Measurements from ENCODE around the gene LRRC47. TPM values are rescaled to one million over a fixed set of nuclear protein-coding genes. Genes with fewer than 3 reads are reported as not detected.
"Not testable (repeated sequence)": the region's sequence is repeated elsewhere in the genome, so short reads cannot be mapped to it uniquely, and the experiment has no call there.

LRRC47 gene
- total RNA-seq, 1 experiment from 2014 or later: 52.4 TPM

DNA sequence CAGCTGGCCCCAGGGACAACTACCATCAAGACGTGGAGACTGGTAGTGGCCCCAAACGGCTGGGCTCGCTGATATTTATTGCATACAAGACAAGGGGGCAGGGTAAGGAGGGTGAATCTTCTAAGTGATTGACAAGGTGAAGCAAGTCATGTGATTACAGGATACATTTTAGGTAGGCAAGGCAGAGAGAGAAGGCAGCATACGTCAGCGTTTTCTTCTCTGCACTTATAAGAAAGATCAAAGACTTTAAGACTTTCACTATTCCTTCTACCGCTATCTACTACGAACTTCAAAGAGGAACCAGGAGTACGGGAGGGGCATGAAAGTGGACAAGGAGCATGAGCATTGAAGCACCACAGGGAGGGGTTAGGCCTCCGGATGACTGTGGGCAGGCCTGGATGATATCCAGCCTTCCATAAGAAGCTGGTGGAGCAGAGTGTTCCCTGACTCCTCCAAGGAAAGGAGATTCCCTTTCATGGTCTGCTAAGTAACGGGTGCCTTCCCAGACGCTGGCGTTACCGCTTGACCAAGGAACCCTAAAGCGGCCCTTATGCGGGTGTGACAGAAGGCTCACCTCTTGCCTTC, 47.9 kb downstream of the LRRC47 start:
- H3K9me3 ChIP-seq, H3K27me3 ChIP-seq, H3K4me3 ChIP-seq, DNase-seq, H3K36me3 ChIP-seq: not testable (repeated sequence)

GRCh38 chr1:3747903-3748302, 48.4 kb downstream of the LRRC47 start:
- Histone ChIP-seq H3K27me3 (no peaks in the 10 kb centered on the region), H3K4me3 (peak overlapping the region; percentile 70), H3K36me3 (peaks cover under 1% of the 10 kb centered on the region; the same call in 1 of the 2 replicates), H3K9me3 (no peaks in the 10 kb centered on the region)
- no peak for DNase-seq

DNA sequence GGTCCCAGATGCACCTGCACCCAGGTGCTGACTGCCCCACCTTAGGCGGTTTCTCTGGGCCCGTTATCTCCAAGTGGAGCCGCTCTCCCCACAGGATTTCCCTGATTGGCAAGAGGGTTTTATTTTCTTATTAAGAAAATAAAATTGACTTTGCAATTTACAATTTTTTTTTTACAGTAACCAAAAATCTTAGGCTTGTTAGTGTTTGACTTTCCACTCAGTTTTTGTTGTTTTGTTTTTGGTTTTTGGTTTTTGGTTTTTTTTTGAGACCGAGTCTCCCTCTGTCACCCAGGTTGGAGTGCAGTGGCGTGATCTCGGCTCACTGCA, 48.8 kb downstream of the LRRC47 start:
- Histone ChIP-seq H3K27me3 (no peaks in the 10 kb centered on the region), H3K4me3 (peak overlapping the region; percentile 70), H3K9me3 (no peaks in the 10 kb centered on the region), H3K36me3 (peaks cover 5% of the 10 kb centered on the region; the same call in 1 of the 2 replicates)
- DNase-seq: no peak

DNA sequence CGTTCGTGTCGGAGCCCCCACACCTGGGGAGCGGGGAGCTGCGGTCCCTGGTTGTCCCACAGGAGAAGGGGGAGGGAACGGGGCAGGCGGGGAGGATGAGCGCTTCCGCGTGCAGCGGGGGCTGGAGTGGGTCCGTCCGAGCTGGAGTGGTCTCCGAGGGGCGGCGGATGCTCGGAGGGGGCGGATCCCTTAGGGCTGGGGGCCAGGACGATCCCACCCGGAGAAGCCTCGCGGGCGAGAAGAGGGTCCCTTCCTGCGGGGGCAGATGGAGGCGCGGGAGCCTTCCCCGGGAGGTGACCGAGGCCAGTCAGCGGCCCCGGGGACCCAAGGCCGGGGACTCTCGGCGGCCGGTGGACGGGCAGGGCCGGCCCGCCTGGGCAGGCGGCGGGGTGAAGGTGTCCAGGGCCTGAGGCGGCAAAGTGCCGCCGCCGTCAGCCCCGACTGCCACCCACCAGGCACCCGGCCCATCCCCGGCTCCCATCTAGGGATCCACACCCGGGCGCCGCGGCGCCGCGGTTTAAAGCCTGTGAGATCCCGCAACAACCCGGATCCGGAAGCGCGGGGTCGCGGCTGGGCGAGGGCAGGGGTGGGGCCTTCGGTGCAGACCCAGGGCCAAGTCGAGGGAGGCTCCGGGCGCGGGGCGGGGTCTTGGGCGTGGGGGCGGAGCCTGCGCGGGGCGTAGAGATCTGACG, 49.3 kb downstream of the LRRC47 start:
- H3K27me3 ChIP-seq: no peaks in the 10 kb centered on the region
- DNase-seq: peak; percentile 91
- peaks cover 8% of the 10 kb centered on the region for H3K36me3 ChIP-seq
- H3K4me3 ChIP-seq: peak overlapping the region; percentile 70
- H3K9me3 ChIP-seq: no peaks in the 10 kb centered on the region

DNA sequence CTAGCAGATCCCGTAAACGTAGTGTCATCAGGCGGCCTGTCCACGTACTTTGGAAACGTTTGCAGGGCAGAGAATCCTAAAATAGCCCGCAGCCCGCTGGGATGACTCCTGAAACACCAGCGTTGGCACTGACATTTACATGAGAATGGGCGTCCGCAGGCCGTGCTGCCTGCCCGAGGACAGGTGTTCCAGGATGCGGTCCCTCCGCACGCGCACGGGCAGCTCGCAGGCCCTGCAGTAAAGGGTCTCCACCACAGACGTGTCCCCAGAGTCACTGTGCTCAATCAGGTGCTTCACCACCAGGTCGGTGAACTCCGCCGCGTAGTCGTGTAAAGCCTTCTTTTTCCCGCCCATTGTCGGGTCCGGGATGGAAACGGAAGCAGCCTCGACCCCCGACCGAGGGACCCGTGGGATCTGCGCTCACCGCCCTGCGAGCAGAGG, 49.9 kb downstream of the LRRC47 start:
- Histone ChIP-seq H3K9me3 (no peaks in the 10 kb centered on the region), H3K36me3 (peaks cover 8% of the 10 kb centered on the region), H3K4me3 (peak overlapping the region; percentile 70), H3K27me3 (no peaks in the 10 kb centered on the region)
- DNase-seq: no peak

- peak overlapping the region; percentile 70; the same call in 1 of the 2 replicates for H3K4me3 ChIP-seq
- no peak for DNase-seq
Measured at GRCh38 chr1:3745590-3746381, 50.5 kb downstream of the LRRC47 start.

GRCh38 chr1:3745071-3745470, 51.2 kb downstream of the LRRC47 start:
- no peaks in the 10 kb centered on the region for H3K9me3 ChIP-seq

More at GRCh38 chr1:3745590-3746381, 50.5 kb downstream of the LRRC47 start:
- Histone ChIP-seq H3K27me3 (no peaks in the 10 kb centered on the region), H3K36me3 (peaks cover 8% of the 10 kb centered on the region), H3K9me3 (no peaks in the 10 kb centered on the region)

DNA sequence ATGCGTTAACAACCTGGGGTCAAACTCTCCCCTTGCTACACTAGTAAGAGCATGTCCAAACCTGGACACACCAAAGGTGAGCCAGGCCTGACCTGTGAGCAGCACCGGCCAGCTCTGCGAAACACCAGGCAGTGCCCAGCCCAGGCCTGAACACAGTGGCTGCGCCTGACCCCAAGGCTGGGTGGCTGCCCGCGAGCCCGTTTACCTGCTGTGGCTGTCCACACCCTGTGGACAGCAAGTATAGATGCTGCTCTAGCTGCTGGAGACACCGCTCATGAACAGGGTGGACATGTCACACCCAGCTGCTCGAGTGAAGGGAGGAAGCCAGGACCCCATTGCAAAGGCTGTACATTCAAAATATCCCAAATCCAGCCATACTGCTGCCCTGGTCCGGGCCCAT, 51.7 kb downstream of the LRRC47 start:
- H3K36me3 ChIP-seq: peaks cover 11% of the 10 kb centered on the region
- no peak for DNase-seq

More at GRCh38 chr1:3745071-3745470, 51.2 kb downstream of the LRRC47 start:
- Histone ChIP-seq H3K36me3 (peaks cover 10% of the 10 kb centered on the region), H3K27me3 (no peaks in the 10 kb centered on the region), H3K4me3 (no peak overlapping the region)
- no peak for DNase-seq

GRCh38 chr1:3743826-3744225, 52.5 kb downstream of the LRRC47 start:
- Histone ChIP-seq H3K9me3 (no peaks in the 10 kb centered on the region), H3K36me3 (peaks cover 11% of the 10 kb centered on the region)
- DNase-seq: no peak

More for the DNA sequence above, 51.7 kb downstream of the LRRC47 start:
- no peaks in the 10 kb centered on the region for H3K27me3 ChIP-seq
- H3K9me3 ChIP-seq: no peaks in the 10 kb centered on the region
- H3K4me3 ChIP-seq: no peak overlapping the region

DNA sequence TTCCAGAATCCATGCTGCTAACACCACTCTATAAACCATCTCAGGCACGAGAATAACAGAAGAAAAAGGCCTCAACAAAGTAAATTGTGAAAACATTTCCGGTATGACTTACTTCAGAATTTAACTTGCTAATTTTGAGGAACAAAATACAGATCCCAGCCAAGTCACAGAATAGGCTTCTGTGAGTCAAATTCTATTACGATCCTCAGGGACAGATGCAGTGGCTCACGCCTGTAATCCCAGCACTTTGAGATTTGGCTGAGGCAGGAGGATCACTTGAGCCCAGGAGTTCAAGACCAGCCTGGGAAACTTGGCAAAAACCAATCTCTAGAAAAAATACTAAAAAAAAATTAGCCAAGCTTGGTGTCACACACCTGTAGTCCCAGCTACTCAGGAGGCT, 52.9 kb downstream of the LRRC47 start:
- DNase-seq: no peak
- H3K4me3 ChIP-seq: no peak overlapping the region
- H3K9me3 ChIP-seq: no peaks in the 10 kb centered on the region
- H3K36me3 ChIP-seq: peaks cover 12% of the 10 kb centered on the region
- H3K27me3 ChIP-seq: no peaks in the 10 kb centered on the region

More at GRCh38 chr1:3743826-3744225, 52.5 kb downstream of the LRRC47 start:
- H3K27me3 ChIP-seq: no peaks in the 10 kb centered on the region
- no peak overlapping the region for H3K4me3 ChIP-seq

DNA sequence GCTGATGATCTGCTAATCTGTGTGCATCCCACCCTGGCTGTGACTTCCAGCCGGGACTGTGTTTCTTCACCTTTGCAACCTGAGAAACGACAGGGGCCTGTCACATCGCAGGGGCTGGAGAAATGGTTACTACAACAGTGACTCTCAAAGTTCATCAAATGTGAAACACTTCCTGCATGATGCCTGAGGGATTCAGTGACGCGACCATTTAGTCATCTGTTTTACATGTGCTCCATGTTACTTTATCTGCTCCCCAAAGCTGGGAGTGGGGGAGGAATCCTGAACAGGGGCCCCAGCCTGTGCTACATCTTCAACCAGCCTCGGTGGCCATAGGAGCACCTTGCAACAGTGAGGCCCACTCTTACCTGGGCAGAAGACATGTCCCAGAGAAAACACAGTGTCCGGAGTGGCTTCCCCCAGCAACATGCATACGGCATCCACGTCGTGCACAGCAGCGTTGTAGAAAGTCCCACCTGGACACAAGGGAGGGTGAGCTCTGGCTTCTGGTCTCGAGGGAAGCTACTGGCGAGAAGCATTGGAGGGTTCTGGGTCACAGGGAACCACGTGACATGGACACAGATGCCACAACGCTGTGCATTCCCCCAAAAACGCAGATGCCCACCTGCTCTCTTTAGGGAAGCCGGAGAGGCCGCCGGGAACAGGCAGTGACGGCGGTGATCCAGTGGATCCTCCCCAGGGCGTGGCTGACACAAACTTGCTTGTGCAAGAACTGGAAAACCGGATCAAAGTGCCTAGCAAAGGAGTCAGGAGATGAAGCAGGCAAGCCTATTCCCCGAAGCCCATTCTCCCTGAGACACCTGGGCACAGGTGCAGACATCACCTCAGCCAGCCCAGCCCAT, 53.6 kb downstream of the LRRC47 start:
- Histone ChIP-seq H3K27me3 (no peaks in the 10 kb centered on the region), H3K9me3 (no peaks in the 10 kb centered on the region), H3K4me3 (no peak overlapping the region), H3K36me3 (peaks cover 19% of the 10 kb centered on the region)
- DNase-seq: no peak

GRCh38 chr1:3741566-3742438, 54.5 kb downstream of the LRRC47 start:
- no peak for DNase-seq
- H3K36me3 ChIP-seq: peaks cover 19% of the 10 kb centered on the region
- no peak overlapping the region for H3K4me3 ChIP-seq
- H3K27me3 ChIP-seq: no peaks in the 10 kb centered on the region
- no peaks in the 10 kb centered on the region for H3K9me3 ChIP-seq

GRCh38 chr1:3740752-3741151, 55.5 kb downstream of the LRRC47 start:
- no peak overlapping the region for H3K4me3 ChIP-seq
- H3K9me3 ChIP-seq: no peaks in the 10 kb centered on the region
- H3K36me3 ChIP-seq: peaks cover 19% of the 10 kb centered on the region
- DNase-seq: no peak
- H3K27me3 ChIP-seq: no peaks in the 10 kb centered on the region

GRCh38 chr1:3740042-3740441, 56.3 kb downstream of the LRRC47 start:
- Histone ChIP-seq H3K36me3 (peaks cover 19% of the 10 kb centered on the region), H3K27me3 (no peaks in the 10 kb centered on the region), H3K4me3 (no peak overlapping the region), H3K9me3 (no peaks in the 10 kb centered on the region)
- DNase-seq: no peak

DNA sequence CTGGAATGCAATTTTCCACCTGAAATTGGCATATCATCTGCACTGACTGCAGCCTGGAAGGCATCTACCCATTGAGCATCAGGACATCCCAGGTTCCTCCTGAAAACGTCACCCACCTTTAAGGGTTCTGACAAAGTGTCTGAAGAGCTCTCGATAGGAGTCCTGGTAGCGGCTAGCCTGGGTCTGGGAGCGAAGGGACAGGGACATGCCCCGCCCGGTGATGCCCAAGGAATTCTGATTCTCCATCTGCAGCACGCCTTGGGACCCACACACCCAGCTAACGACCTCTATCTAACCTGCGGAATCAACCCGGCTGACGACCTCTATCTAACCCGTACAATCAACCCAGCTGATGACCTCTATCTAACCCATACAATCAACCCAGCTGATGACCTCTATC, 57.4 kb downstream of the LRRC47 start:
- DNase-seq: no peak
- no peak overlapping the region for H3K4me3 ChIP-seq
- no peaks in the 10 kb centered on the region for H3K27me3 ChIP-seq
- no peaks in the 10 kb centered on the region for H3K9me3 ChIP-seq
- peaks cover 19% of the 10 kb centered on the region for H3K36me3 ChIP-seq

DNA sequence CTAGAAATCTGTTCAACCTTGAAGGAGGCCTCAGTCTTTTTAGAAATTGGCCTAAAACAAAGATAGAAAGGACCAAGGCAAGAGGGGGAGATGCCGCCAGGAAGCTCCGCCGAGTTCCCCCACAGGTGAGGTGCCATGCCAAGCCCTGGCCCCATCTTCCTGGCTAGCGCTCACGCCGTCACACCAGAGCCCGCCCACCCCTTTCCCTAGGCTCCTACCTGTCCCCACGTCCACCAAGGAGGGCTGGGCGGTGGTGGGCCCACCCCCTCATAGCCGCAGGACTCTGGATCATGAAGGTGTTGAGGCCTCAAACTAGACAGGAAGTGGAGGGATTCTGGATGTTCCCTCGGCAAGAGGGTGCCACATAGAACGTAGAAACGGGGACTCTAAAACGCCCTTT, 59.6 kb downstream of the LRRC47 start:
- DNase-seq: no peak
- Histone ChIP-seq H3K9me3 (no peaks in the 10 kb centered on the region), H3K27me3 (no peaks in the 10 kb centered on the region), H3K4me3 (no peak overlapping the region), H3K36me3 (peaks cover 12% of the 10 kb centered on the region)

All from MG63 (cell line).